Stimulated activated naive CD8-positive, alpha-beta T cell treated with anti-CD3 and anti-CD28 coated beads, Interleukin-15, Interleukin-2, amounts not matched to agents 100 ng/mL and 50 ng/mL, for 24 hours (primary cell): ENCODE measurements around the gene PRKCZ.

Experiments used
- H3K27ac Mint-ChIP-seq: one replicate; pipeline ENCODE4 v1.8.0; 2021; ENCODE audit warnings: mild to moderate bottlenecking, mixed read lengths
- H3K27me3 Mint-ChIP-seq: one replicate; pipeline ENCODE4 v1.8.0; 2021; ENCODE audit warnings: mixed read lengths
- H3K36me3 Mint-ChIP-seq: one replicate; pipeline ENCODE4 v1.8.0; 2021; ENCODE audit warnings: low read depth, mixed read lengths
- H3K4me1 Mint-ChIP-seq: one replicate; pipeline ENCODE4 v1.8.0; 2021; ENCODE audit warnings: low read depth, mixed read lengths
- H3K4me3 Mint-ChIP-seq: one replicate; pipeline ENCODE4 v1.8.0; 2021; ENCODE audit warnings: mild to moderate bottlenecking, mixed read lengths
- H3K9me3 Mint-ChIP-seq: one replicate; pipeline ENCODE4 v1.8.0; 2021; ENCODE audit warnings: mixed read lengths

The PRKCZ gene

GRCh38 chr1:2049718-2050431, at the start of gene PRKCZ:
TSS of gene PRKCZ (plus strand) at chr1:2050411. CDS start at chr1:2050631, 220 bp downstream.
- peak within 1 kb of the TSS; percentile 70 for H3K27ac Mint-ChIP-seq
- H3K9me3 Mint-ChIP-seq = no peaks in the 10 kb centered on the region
- H3K27me3 Mint-ChIP-seq = peaks cover 19% of the 10 kb centered on the region
- peaks cover 22% of the 10 kb centered on the region for H3K4me1 Mint-ChIP-seq
- H3K4me3 Mint-ChIP-seq = peak within 1 kb of the TSS; percentile 78
- H3K36me3 Mint-ChIP-seq = no peaks in the 10 kb centered on the region

- H3K27ac Mint-ChIP-seq = no peak overlapping the region
- H3K4me3 Mint-ChIP-seq = no peak overlapping the region
- H3K9me3 Mint-ChIP-seq = no peaks in the 10 kb centered on the region
- H3K36me3 Mint-ChIP-seq = no peaks in the 10 kb centered on the region
- H3K4me1 Mint-ChIP-seq = peaks cover 4% of the 10 kb centered on the region
- H3K27me3 Mint-ChIP-seq = peaks cover 46% of the 10 kb centered on the region
These were observed 49.8 kb upstream of the PRKCZ start for GRCh38 chr1:2000432-2000831.

GRCh38 chr1:2000850-2001249, 49.4 kb upstream of the PRKCZ start:
- peaks cover 47% of the 10 kb centered on the region for H3K27me3 Mint-ChIP-seq
- H3K4me1 Mint-ChIP-seq = peaks cover 4% of the 10 kb centered on the region
- H3K36me3 Mint-ChIP-seq = no peaks in the 10 kb centered on the region
- H3K27ac Mint-ChIP-seq = no peak overlapping the region
- no peak overlapping the region for H3K4me3 Mint-ChIP-seq
- no peaks in the 10 kb centered on the region for H3K9me3 Mint-ChIP-seq

GRCh38 chr1:2001773-2002411, 48.3 kb upstream of the PRKCZ start:
- Mint-ChIP-seq H3K27me3 (peaks cover 53% of the 10 kb centered on the region), H3K9me3 (no peaks in the 10 kb centered on the region), H3K4me3 (no peak overlapping the region), H3K27ac (no peak overlapping the region), H3K4me1 (no peaks in the 10 kb centered on the region), H3K36me3 (no peaks in the 10 kb centered on the region)

- Mint-ChIP-seq H3K27ac (no peak within 1 kb of the TSS), H3K27me3 (peaks cover 50% of the 10 kb centered on the region), H3K4me1 (no peaks in the 10 kb centered on the region), H3K4me3 (no peak within 1 kb of the TSS), H3K36me3 (no peaks in the 10 kb centered on the region), H3K9me3 (no peaks in the 10 kb centered on the region)
These were observed 46.6 kb upstream of the PRKCZ start, which contains the start of gene CFAP74 for GRCh38 chr1:2003541-2004131. TSS of gene CFAP74 (minus strand) at chr1:2003786. CDS start at chr1:1990956, 12,830 bp downstream.

GRCh38 chr1:2004856-2005255, 45.4 kb upstream of the PRKCZ start:
- no peaks in the 10 kb centered on the region for H3K36me3 Mint-ChIP-seq
- H3K27me3 Mint-ChIP-seq = peaks cover 45% of the 10 kb centered on the region
- H3K9me3 Mint-ChIP-seq = no peaks in the 10 kb centered on the region
- H3K4me3 Mint-ChIP-seq = no peak overlapping the region
- no peaks in the 10 kb centered on the region for H3K4me1 Mint-ChIP-seq
- no peak overlapping the region for H3K27ac Mint-ChIP-seq

- H3K9me3 Mint-ChIP-seq = no peaks in the 10 kb centered on the region
- H3K36me3 Mint-ChIP-seq = no peaks in the 10 kb centered on the region
- H3K27me3 Mint-ChIP-seq = peaks cover 28% of the 10 kb centered on the region
- no peak overlapping the region for H3K27ac Mint-ChIP-seq
- H3K4me3 Mint-ChIP-seq = no peak overlapping the region
- H3K4me1 Mint-ChIP-seq = no peaks in the 10 kb centered on the region
These were observed 40.8 kb upstream of the PRKCZ start for GRCh38 chr1:2009101-2010053.

GRCh38 chr1:2014181-2014580, 36.0 kb upstream of the PRKCZ start:
- no peaks in the 10 kb centered on the region for H3K9me3 Mint-ChIP-seq
- H3K4me3 Mint-ChIP-seq = no peak overlapping the region
- no peak overlapping the region for H3K27ac Mint-ChIP-seq
- H3K36me3 Mint-ChIP-seq = peaks cover 3% of the 10 kb centered on the region
- peaks cover 7% of the 10 kb centered on the region for H3K4me1 Mint-ChIP-seq
- peaks cover 47% of the 10 kb centered on the region for H3K27me3 Mint-ChIP-seq

- no peaks in the 10 kb centered on the region for H3K9me3 Mint-ChIP-seq
- peaks cover 7% of the 10 kb centered on the region for H3K4me1 Mint-ChIP-seq
- H3K4me3 Mint-ChIP-seq = no peak overlapping the region
- H3K27me3 Mint-ChIP-seq = peaks cover 49% of the 10 kb centered on the region
- no peak overlapping the region for H3K27ac Mint-ChIP-seq
- peaks cover 3% of the 10 kb centered on the region for H3K36me3 Mint-ChIP-seq
These were observed 35.2 kb upstream of the PRKCZ start for GRCh38 chr1:2014741-2015735.

- peaks cover 60% of the 10 kb centered on the region for H3K27me3 Mint-ChIP-seq
- H3K4me3 Mint-ChIP-seq = no peak overlapping the region
- peaks cover 7% of the 10 kb centered on the region for H3K4me1 Mint-ChIP-seq
- peaks cover 3% of the 10 kb centered on the region for H3K36me3 Mint-ChIP-seq
- H3K9me3 Mint-ChIP-seq = no peaks in the 10 kb centered on the region
- H3K27ac Mint-ChIP-seq = no peak overlapping the region
These were observed 34.1 kb upstream of the PRKCZ start for GRCh38 chr1:2016123-2016522.

GRCh38 chr1:2018217-2019171, 31.7 kb upstream of the PRKCZ start:
- peaks cover 7% of the 10 kb centered on the region for H3K4me1 Mint-ChIP-seq
- H3K36me3 Mint-ChIP-seq = peaks cover 3% of the 10 kb centered on the region
- peak overlapping the region; percentile 64 for H3K4me3 Mint-ChIP-seq
- H3K27me3 Mint-ChIP-seq = peaks cover 70% of the 10 kb centered on the region
- no peaks in the 10 kb centered on the region for H3K9me3 Mint-ChIP-seq
- no peak overlapping the region for H3K27ac Mint-ChIP-seq

GRCh38 chr1:2019172-2019543, 31.1 kb upstream of the PRKCZ start, which contains the start of gene GABRD:
TSS of gene GABRD (plus strand) at chr1:2019345. CDS start at chr1:2019424, 79 bp downstream.
- Mint-ChIP-seq H3K27ac (no peak within 1 kb of the TSS), H3K27me3 (peaks cover 70% of the 10 kb centered on the region), H3K4me1 (peaks cover 7% of the 10 kb centered on the region), H3K4me3 (peak within 1 kb of the TSS; percentile 64), H3K9me3 (no peaks in the 10 kb centered on the region), H3K36me3 (peaks cover 3% of the 10 kb centered on the region)
